Stomach (tissue), 9 donors: Measurements from ENCODE around the gene CERS4. TPM values are rescaled to one million over a fixed set of nuclear protein-coding genes. Genes with fewer than 3 reads are reported as not detected.

Experiments
- DNase-seq, 2 donors: peaks; one replicate each; pipeline versions ENCODE4 v3.0.0 to v3.0.0-alpha.2; 2013 to 2019
- H3K27ac ChIP-seq, 5 donors: fragments of 200-600 bp in 4 of 5; sonication (generic) in 4 of 5; one replicate each; pipeline ENCODE4 v1.5.1; 2013 to 2019; ENCODE audit warnings: mild to moderate bottlenecking in 1 of 5, moderate library complexity in 1 of 5
- H3K27me3 ChIP-seq, 3 donors: fragments of 200-600 bp; sonication (generic); one replicate each; pipeline ENCODE4 v1.5.1; 2017 to 2019; ENCODE audit warnings: mixed run types in 1 of 3
- H3K36me3 ChIP-seq, 4 donors: fragments of 200-600 bp; sonication (generic); 1 replicate in 3 of 4; 2 replicates in 1 of 4; pipeline ENCODE4 v1.5.1; 2016 to 2019
- H3K4me1 ChIP-seq, 4 donors: fragments of 200-600 bp; sonication (generic); one replicate each; pipeline ENCODE4 v1.5.1; 2016 to 2019
- H3K4me3 ChIP-seq, 4 donors: fragments of 200-600 bp; sonication (generic) in 3 of 4; one replicate each; pipeline ENCODE4 v1.5.1; 2016 to 2019; ENCODE audit warnings: mild to moderate bottlenecking in 1 of 4
- H3K9me3 ChIP-seq, 4 donors: fragments of 200-600 bp; sonication (generic); one replicate each; pipeline ENCODE4 v1.5.1; 2016 to 2019
- CTCF ChIP-seq, 7 experiments: fragments of 450-650 bp in 4 of 7; fragments of 200-600 bp in 3 of 7; sonication (generic) in 3 of 7; IDR thresholded peaks; one replicate each; pipeline ENCODE4 v1.5.1; 2016 to 2019; ENCODE audit warnings: antibody characterized with exemption in 7 of 7, control low read depth in 2 of 7, mild to moderate bottlenecking in 1 of 7
- EP300 ChIP-seq: sonication (generic); formaldehyde crosslinking; IDR thresholded peaks from one replicate; pipeline ENCODE4 v1.6.1; 2017; ENCODE audit warnings: antibody characterized with exemption
- POLR2A ChIP-seq, 4 donors: fragments of 450-650 bp; IDR thresholded peaks; one replicate each; pipeline ENCODE4 v1.6.1; 2016; ENCODE audit warnings: antibody characterized with exemption in 4 of 4, control low read depth in 2 of 4, mild to moderate bottlenecking in 1 of 4, moderate library complexity in 1 of 4
- POLR2AphosphoS5 ChIP-seq, 3 donors: sonication (generic); formaldehyde crosslinking; IDR thresholded peaks; one replicate each; pipeline ENCODE4 v1.6.1; 2016; ENCODE audit warnings: antibody characterized with exemption in 3 of 3
- WGBS, 5 donors: extraction: QIAGEN DNeasy Blood & Tissue Kit in 3 of 5; methylation state at CpG; one replicate each; pipeline versions ENCODE4 v1.1.5 to v1.1.7; 2013 to 2018; 5-methylcytosine and 5-hydroxymethylcytosine counted together
- intact Hi-C: fragments of 100-400 bp; cut with DNase I; formaldehyde crosslinking; loops from one replicate; pipeline ENCODE4 v1.15.1; 2023; ENCODE audit warnings: low total_unique reads
- polyA plus RNA-seq, 3 donors: library from polyadenylated mRNA; stranded (reverse); fragments of 200-250 nt; gene quantifications; one replicate each; pipeline ENCODE4 v1.2.3, GENCODE V29; 2013
- total RNA-seq, 5 donors: library from RNA; depleted of rRNA; stranded (reverse); fragments of >200 nt; gene quantifications; one replicate each; pipeline versions ENCODE4 v1.1.0 to v1.2.3, GENCODE V29; 2014 to 2016
- donor health status: healthy with polysubstance abuse.
- donor health status: Bipolar disorder and iron deficiency.
- donor health status: healthy.

The CERS4 gene
- total and polyA plus RNA-seq, 8 donors, result 1.7 to 124 (median 34.7) TPM

- peaks cover 0 to 24% (median 14%) of the 10 kb centered on the region in 4 donors for H3K36me3 ChIP-seq
- peaks cover 12 to 22% (median 14%) of the 10 kb centered on the region in 4 donors for H3K4me1 ChIP-seq
- DNase-seq, result peak in 1 of 2 donors; percentile 27
- WGBS, 5 donors, result 52 to 59% (median 54%) methylated on average over 10 to 11 of the region's 11 CpGs; no CpG with 5 or more reads in 1 of the 5 donors
- TF ChIP-seq POLR2A (IDR thresholded peaks at IDR 0.05) (no peak), CTCF (IDR thresholded peaks at IDR 0.05) (no peak)
- intact Hi-C loops, result no loop called here
- H3K4me3 ChIP-seq, result no peak overlapping the region
- H3K9me3 ChIP-seq, result no peaks in the 10 kb centered on the region
- no peak overlapping the region for H3K27ac ChIP-seq
- H3K27me3 ChIP-seq, result no peaks in the 10 kb centered on the region
These were observed 93.2 kb downstream of the CERS4 start for GRCh38 chr19:8302357-8302691.

GRCh38 chr19:8302734-8303133 lies 93.6 kb downstream of the CERS4 start:
- peaks cover 16 to 26% (median 19%) of the 10 kb centered on the region in 4 donors for H3K4me1 ChIP-seq
- H3K36me3 ChIP-seq, result peaks cover 0 to 24% (median 14%) of the 10 kb centered on the region in 4 donors
- no peaks in the 10 kb centered on the region for H3K27me3 ChIP-seq
- no peaks in the 10 kb centered on the region for H3K9me3 ChIP-seq
- intact Hi-C loops, result no loop called here
- peak in 1 of 2 donors; percentile 15 for DNase-seq
- H3K4me3 ChIP-seq, result no peak overlapping the region
- TF ChIP-seq EP300 (no peak), POLR2A (IDR thresholded peaks at IDR 0.05) (no peak), POLR2AphosphoS5 (IDR thresholded peaks at IDR 0.05) (no peak), CTCF (IDR thresholded peaks at IDR 0.05) (no peak)
- no peak overlapping the region for H3K27ac ChIP-seq
- WGBS, 5 donors, result 73 to 84% (median 75%) methylated on average over 6 to 7 of the region's 7 CpGs

- Histone ChIP-seq H3K36me3 (peaks cover under 1 to 32% (median 21%) of the 10 kb centered on the region in 4 donors), H3K27ac (no peak overlapping the region), H3K4me3 (no peak overlapping the region), H3K4me1 (peaks cover 27 to 46% (median 37%) of the 10 kb centered on the region in 4 donors), H3K9me3 (no peaks in the 10 kb centered on the region), H3K27me3 (no peaks in the 10 kb centered on the region)
- TF ChIP-seq CTCF (IDR thresholded peaks at IDR 0.05) (no peak), EP300 (no peak), POLR2AphosphoS5 (IDR thresholded peaks at IDR 0.05) (no peak), POLR2A (IDR thresholded peaks at IDR 0.05) (no peak)
- 73 to 85% (median 83%) methylated on average over 30 to 33 of the region's 33 CpGs for WGBS, 5 donors
- intact Hi-C loops, result no loop called here
- peak in 1 of 2 donors; percentile 26 for DNase-seq
These were observed 95.9 kb downstream of the CERS4 start for GRCh38 chr19:8304841-8305621.

- Histone ChIP-seq H3K36me3 (peaks cover 8 to 40% (median 29%) of the 10 kb centered on the region in 4 donors), H3K4me3 (no peak overlapping the region)
These were observed 96.6 kb downstream of the CERS4 start for GRCh38 chr19:8305798-8306197.

More at GRCh38 chr19:8305798-8306197, 96.6 kb downstream of the CERS4 start:
- no peak for TF ChIP-seq EP300
- no peak for TF ChIP-seq POLR2A (IDR thresholded peaks at IDR 0.05)
- TF ChIP-seq POLR2AphosphoS5 (IDR thresholded peaks at IDR 0.05), result no peak
- TF ChIP-seq CTCF (IDR thresholded peaks at IDR 0.05), result no peak
- no peak for DNase-seq
- Histone ChIP-seq H3K4me1 (peaks cover 27 to 46% (median 37%) of the 10 kb centered on the region in 4 donors), H3K27ac (peak overlapping the region in 2 of 5 donors; percentile 22 to 87), H3K27me3 (no peaks in the 10 kb centered on the region), H3K9me3 (no peaks in the 10 kb centered on the region)
- intact Hi-C loops, result no loop called here
- WGBS, 5 donors, result 70 to 92% (median 80%) methylated on average over 4 of the region's 4 CpGs
